Right lobe of liver (tissue), 6 donors: ENCODE results near the gene ARF4. TPM values are rescaled to one million over a fixed set of nuclear protein-coding genes. Genes with fewer than 3 reads are reported as not detected.

Experiments used
- ATAC-seq, 4 donors: fragments of 200-7000 bp; cut with Tn5 transposase; one replicate each; pipeline ENCODE4 v1.9.1; 2020; ENCODE audit warnings: mild to moderate bottlenecking in 4 of 4, moderate library complexity in 4 of 4
- DNase-seq, 3 donors: peaks; one replicate each; pipeline ENCODE4 v3.0.0-alpha.2; 2020
- H3K27ac ChIP-seq, 3 donors: fragments of 200-600 bp; one replicate each; pipeline ENCODE4 v1.8.0; 2022
- H3K27me3 ChIP-seq, 2 donors: fragments of 200-600 bp; one replicate each; pipeline ENCODE4 v1.8.0; 2022
- H3K36me3 ChIP-seq, 4 donors: fragments of 200-600 bp; sonication (generic) in 1 of 4; one replicate each; pipeline versions ENCODE4 v1.5.1 to v1.8.0; 2017 to 2022; ENCODE audit warnings: control low read depth in 1 of 4
- H3K4me1 ChIP-seq, 4 donors: fragments of 200-600 bp; sonication (generic) in 1 of 4; one replicate each; pipeline versions ENCODE4 v1.5.1 to v1.8.0; 2017 to 2022; ENCODE audit warnings: control low read depth in 1 of 4
- H3K4me3 ChIP-seq, 3 donors: fragments of 200-600 bp; one replicate each; pipeline ENCODE4 v1.8.0; 2022
- H3K9me3 ChIP-seq, 4 donors: fragments of 200-600 bp; sonication (generic) in 1 of 4; one replicate each; pipeline versions ENCODE4 v1.5.1 to v1.8.0; 2017 to 2022; ENCODE audit warnings: control low read depth in 1 of 4
- POLR2A ChIP-seq: fragments of 450-650 bp; IDR thresholded peaks from one replicate; pipeline ENCODE4 v1.6.1; 2017; ENCODE audit warnings: antibody characterized with exemption, mild to moderate bottlenecking
- WGBS: methylation state at CpG from one replicate; pipeline ENCODE4 v1.1.6; 2018; ENCODE audit warnings: low coverage, low lambda C conversion rate; ENCODE audit not compliant: insufficient coverage; ENCODE audit errors: missing lambda C conversion rate; 5-methylcytosine and 5-hydroxymethylcytosine counted together
- intact Hi-C, 2 donors: fragments of 100-400 bp; cut with DNase I; formaldehyde crosslinking; loops; one replicate each; pipeline versions ENCODE4 v1.11.2 to v1.14.1; 2022
- total RNA-seq, 6 experiments: library from RNA; depleted of rRNA in 2 of 6; stranded (reverse); fragments of >200 nt in 2 of 6; fragmentation: NEBNext Ultra II Directional in 3 of 6; extraction: Animal tissue kit (Norgen Biotek cat#: 25700) in 3 of 6; gene quantifications; one replicate each; pipeline versions ENCODE4 v1.1.0 to v1.2.4, GENCODE V29; 2016 to 2023
- TF ChIP-seq, protein P1 (sequence below), 4 donors: fragments of 200-600 bp in 3 of 4; fragments of 450-650 bp in 1 of 4; IDR thresholded peaks; one replicate each; pipeline versions ENCODE4 v1.5.1 to v1.8.0; 2016 to 2022; ENCODE audit warnings: antibody characterized with exemption in 4 of 4, mild to moderate bottlenecking in 2 of 4
- donor health status: DM: no; HTN: yes; CAD: no.
- donor health status: DM: no; HTN: no; CAD: no.
- donor health status: DM: no; HTN: no; CAD: no.
- donor health status: DM: no; HTN: yes; CAD: no.
- donor health status: DM: no; HTN: yes; CAD: no.

ARF4 gene
- total RNA-seq, 6 experiments from 2014 or later, result 63.0 to 125 (median 92.7) TPM

- DNase-seq, result no peak
- peaks cover 0 to 5% (median 0%) of the 10 kb centered on the region in 4 donors for H3K4me1 ChIP-seq
- H3K9me3 ChIP-seq, result no peaks in the 10 kb centered on the region
- WGBS, result 57% methylated on average over 6 of the region's 6 CpGs
- intact Hi-C loops, result no loop called here
- H3K36me3 ChIP-seq, result peaks cover 6 to 35% (median 19%) of the 10 kb centered on the region in 4 donors
- no peak overlapping the region for H3K27ac ChIP-seq
- ATAC-seq, result peak in 3 of 4 donors; percentile 26 to 55 (median 40)
- no peaks in the 10 kb centered on the region for H3K27me3 ChIP-seq
- TF ChIP-seq, protein P1, sequence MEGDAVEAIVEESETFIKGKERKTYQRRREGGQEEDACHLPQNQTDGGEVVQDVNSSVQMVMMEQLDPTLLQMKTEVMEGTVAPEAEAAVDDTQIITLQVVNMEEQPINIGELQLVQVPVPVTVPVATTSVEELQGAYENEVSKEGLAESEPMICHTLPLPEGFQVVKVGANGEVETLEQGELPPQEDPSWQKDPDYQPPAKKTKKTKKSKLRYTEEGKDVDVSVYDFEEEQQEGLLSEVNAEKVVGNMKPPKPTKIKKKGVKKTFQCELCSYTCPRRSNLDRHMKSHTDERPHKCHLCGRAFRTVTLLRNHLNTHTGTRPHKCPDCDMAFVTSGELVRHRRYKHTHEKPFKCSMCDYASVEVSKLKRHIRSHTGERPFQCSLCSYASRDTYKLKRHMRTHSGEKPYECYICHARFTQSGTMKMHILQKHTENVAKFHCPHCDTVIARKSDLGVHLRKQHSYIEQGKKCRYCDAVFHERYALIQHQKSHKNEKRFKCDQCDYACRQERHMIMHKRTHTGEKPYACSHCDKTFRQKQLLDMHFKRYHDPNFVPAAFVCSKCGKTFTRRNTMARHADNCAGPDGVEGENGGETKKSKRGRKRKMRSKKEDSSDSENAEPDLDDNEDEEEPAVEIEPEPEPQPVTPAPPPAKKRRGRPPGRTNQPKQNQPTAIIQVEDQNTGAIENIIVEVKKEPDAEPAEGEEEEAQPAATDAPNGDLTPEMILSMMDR (IDR thresholded peaks at IDR 0.05), result no peak
- TF ChIP-seq POLR2A, result no peak
- no peak overlapping the region for H3K4me3 ChIP-seq
These were observed 27.2 kb downstream of the ARF4 start for GRCh38 chr3:57569859-57570450.

- ATAC-seq (no peak), DNase-seq (no peak)
- no peak overlapping the region for H3K4me3 ChIP-seq
- WGBS, result 86% methylated on average over 1 of the region's 1 CpG
- peaks cover 0 to 21% (median 4%) of the 10 kb centered on the region in 4 donors for H3K36me3 ChIP-seq
- no peaks in the 10 kb centered on the region for H3K27me3 ChIP-seq
- H3K27ac ChIP-seq, result no peak overlapping the region
- no peaks in the 10 kb centered on the region for H3K9me3 ChIP-seq
- no peak for TF ChIP-seq POLR2A
- TF ChIP-seq, protein P1 (IDR thresholded peaks at IDR 0.05), result no peak
- intact Hi-C loops, result loop anchor here in 1 of 2 donors (5.0 kb wide), 1 partner anchor 38 kb away; the partner anchor contains the start of gene ARF4
- H3K4me1 ChIP-seq, result peaks cover 0 to 22% (median 10%) of the 10 kb centered on the region in 4 donors
These were observed 37.6 kb downstream of the ARF4 start for GRCh38 chr3:57559526-57559925.

GRCh38 chr3:57557085-57557537, 40.0 kb downstream of the ARF4 start:
- WGBS, result 0% methylated on average over 10 of the region's 29 CpGs
- Histone ChIP-seq H3K36me3 (peaks cover 0 to 21% (median 4%) of the 10 kb centered on the region in 4 donors), H3K4me3 (peak overlapping the region; percentile 77 to 90 (median 87)), H3K9me3 (no peaks in the 10 kb centered on the region), H3K27ac (peak overlapping the region; percentile 75 to 96 (median 91)), H3K4me1 (peaks cover 0 to 22% (median 10%) of the 10 kb centered on the region in 4 donors), H3K27me3 (no peaks in the 10 kb centered on the region)
- intact Hi-C loops, result loop anchor here in 1 of 2 donors (5.0 kb wide), 1 partner anchor 40 kb away; the partner anchor contains the start of gene ARF4
- TF ChIP-seq, protein P1 (IDR thresholded peaks at IDR 0.05), result no peak
- TF ChIP-seq POLR2A, result peak; percentile 15
- ATAC-seq (peak; percentile 5 to 28 (median 16)), DNase-seq (peak in 2 of 3 donors; percentile 27 to 47)

GRCh38 chr3:57556459-57557084, 40.6 kb downstream of the ARF4 start:
- Histone ChIP-seq H3K36me3 (peaks cover 0 to 21% (median 4%) of the 10 kb centered on the region in 4 donors), H3K27ac (peak overlapping the region; percentile 75 to 96 (median 91)), H3K27me3 (no peaks in the 10 kb centered on the region), H3K9me3 (no peaks in the 10 kb centered on the region), H3K4me1 (peaks cover 0 to 22% (median 10%) of the 10 kb centered on the region in 4 donors), H3K4me3 (peak overlapping the region; percentile 77 to 90 (median 87))
- ATAC-seq (peak; percentile 47 to 63 (median 54)), DNase-seq (peak in 2 of 3 donors; percentile 41 to 65)
- TF ChIP-seq, protein P1 (IDR thresholded peaks at IDR 0.05), result no peak
- no peak for TF ChIP-seq POLR2A
- intact Hi-C loops, result loop anchor here in 1 of 2 donors (5.0 kb wide), 1 partner anchor 41 kb away; the partner anchor contains the start of gene ARF4
- 0% methylated on average over 5 of the region's 54 CpGs for WGBS
